PC-9 (cell line): ENCODE results near the gene MYRIP. TPM values are rescaled to one million over a fixed set of nuclear protein-coding genes. Genes with fewer than 3 reads are reported as not detected.

Experiments
- BruUV-seq: library from RNA; stranded (reverse); fragments of 400-500 nt; replicated peaks from 2 replicates; lab custom pipeline; 2021; lab: Mats Ljungman, UMichigan
- CTCF ChIA-PET: fragments of 300-600 bp; sonication (Branson Sonifier 250); formaldehyde crosslinking; loops from one replicate; lab custom pipeline; 2022; ENCODE audit warnings: antibody characterized with exemption; lab: Charles Lee
- POLR2A ChIA-PET: fragments of 300-600 bp; sonication (Branson Sonifier 250); formaldehyde crosslinking; loops from one replicate; lab custom pipeline; 2022; ENCODE audit warnings: antibody characterized with exemption; ENCODE audit not compliant: unreplicated experiment; lab: Charles Lee
- DNase-seq, 2 experiments: peaks; one replicate each; pipeline versions ENCODE4 v3.0.0 to v3.0.0-alpha.2; 2015 to 2022; ENCODE audit warnings: mixed read lengths in 1 of 2
- H2AFZ ChIP-seq: fragments of 200-600 bp; sonication (generic); 2 replicates; pipeline ENCODE4 v1.8.1; 2017; ENCODE audit warnings: antibody characterized with exemption
- H3F3A ChIP-seq: fragments of 200-600 bp; sonication (generic); 2 replicates; pipeline ENCODE4 v1.8.1; 2017; ENCODE audit warnings: antibody characterized with exemption, mild to moderate bottlenecking, low read depth; ENCODE audit not compliant: insufficient read depth
- H3K27ac ChIP-seq: fragments of 200-600 bp; sonication (generic); 2 replicates; pipeline ENCODE4 v1.6.1; 2016; ENCODE audit warnings: mixed run types
- H3K27me3 ChIP-seq: fragments of 200-600 bp; sonication (generic); 2 replicates; pipeline ENCODE4 v1.6.1; 2016; ENCODE audit warnings: low read depth, mixed run types; ENCODE audit not compliant: insufficient read depth
- H3K36me3 ChIP-seq: fragments of 200-600 bp; sonication (generic); 2 replicates; pipeline ENCODE4 v1.6.1; 2016; ENCODE audit warnings: low read depth, mixed run types
- H3K4me1 ChIP-seq: fragments of 200-600 bp; sonication (generic); replicated peaks from 2 replicates; pipeline ENCODE4 v1.6.1; 2016; ENCODE audit warnings: mixed run types; ENCODE audit not compliant: insufficient read depth
- H3K4me2 ChIP-seq: fragments of 200-600 bp; sonication (generic); 2 replicates; pipeline ENCODE4 v1.6.1; 2017; ENCODE audit warnings: mixed run types
- H3K4me3 ChIP-seq: fragments of 200-600 bp; sonication (generic); 2 replicates; pipeline ENCODE4 v1.6.1; 2016; ENCODE audit warnings: mixed run types
- H3K79me2 ChIP-seq: fragments of 200-600 bp; sonication (generic); 2 replicates; pipeline ENCODE4 v1.6.1; 2017; ENCODE audit warnings: low read depth, mixed run types
- H3K9me2 ChIP-seq: fragments of 200-600 bp; sonication (generic); 2 replicates; pipeline ENCODE4 v1.8.1; 2017; ENCODE audit warnings: mild to moderate bottlenecking; ENCODE audit not compliant: insufficient read depth
- H3K9me3 ChIP-seq: fragments of 200-600 bp; sonication (generic); 2 replicates; pipeline ENCODE4 v1.8.1; 2016; ENCODE audit warnings: low read depth; ENCODE audit not compliant: insufficient read depth
- H4K20me1 ChIP-seq: fragments of 200-600 bp; sonication (generic); 2 replicates; pipeline ENCODE4 v1.8.1; 2017; ENCODE audit not compliant: insufficient read depth
- EZH2 ChIP-seq: fragments of 200-600 bp; sonication (generic); IDR thresholded peaks from 2 replicates; pipeline ENCODE4 v1.8.0; 2017; ENCODE audit warnings: antibody characterized with exemption, low read depth
- intact Hi-C: fragments of 100-400 bp; cut with micrococcal nuclease; formaldehyde crosslinking; loops from one replicate; pipeline ENCODE4 v1.10.0; 2022; ENCODE audit not compliant: unreplicated experiment
- total RNA-seq: library from RNA; stranded (reverse); gene quantifications from 2 replicates; pipeline ENCODE4 v1.2.3, GENCODE V29; 2021
- TF ChIP-seq, protein P1 (sequence below): fragments of 200-600 bp; sonication (generic); conservative IDR thresholded peaks from 2 replicates; pipeline ENCODE4 v1.6.1; 2017; ENCODE audit warnings: mixed run types, antibody characterized with exemption, mild to moderate bottlenecking, moderate library complexity

Gene MYRIP
- total RNA-seq, 1 experiment from 2014 or later = not detected

DNA sequence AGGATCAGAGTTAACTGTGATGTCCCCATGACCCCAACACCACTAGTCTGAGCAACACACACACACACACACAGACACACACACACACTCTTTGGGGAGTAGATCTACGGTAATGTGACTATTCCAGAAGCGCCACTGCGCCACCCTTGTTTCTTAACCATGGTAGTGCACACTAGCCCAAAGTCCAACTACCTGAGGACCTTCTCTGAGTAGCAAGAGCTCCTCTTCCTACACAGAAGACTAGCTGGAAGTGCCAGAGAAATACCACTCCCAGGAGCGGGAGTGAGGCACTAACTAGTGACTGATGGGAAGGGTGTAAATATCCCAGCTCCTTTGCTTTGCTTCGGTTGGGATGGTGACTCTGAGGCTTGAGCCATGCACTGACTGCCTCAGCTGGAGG, 404.1 kb downstream of the MYRIP start:
- ChIA-PET CTCF (interaction anchor here (1.1 kb wide), 1 partner anchor 94 kb away, joined by 3 read pairs; no protein-coding TSS in a partner anchor), POLR2A (no interaction called here)
- BruUV-seq = no TSS peak
- Histone ChIP-seq H3K4me2 (no peak overlapping the region), H2AFZ (no peak overlapping the region), H3K27me3 (no peaks in the 10 kb centered on the region), H3F3A (no peaks in the 10 kb centered on the region), H4K20me1 (no peaks in the 10 kb centered on the region), H3K79me2 (no peaks in the 10 kb centered on the region), H3K27ac (no peak overlapping the region), H3K36me3 (no peaks in the 10 kb centered on the region), H3K9me3 (no peaks in the 10 kb centered on the region), H3K4me3 (no peak overlapping the region), H3K4me1 (no peaks in the 10 kb centered on the region), H3K9me2 (no peaks in the 10 kb centered on the region)
- intact Hi-C loops = no loop called here
- TF ChIP-seq EZH2 = no peak
- TF ChIP-seq, protein P1, sequence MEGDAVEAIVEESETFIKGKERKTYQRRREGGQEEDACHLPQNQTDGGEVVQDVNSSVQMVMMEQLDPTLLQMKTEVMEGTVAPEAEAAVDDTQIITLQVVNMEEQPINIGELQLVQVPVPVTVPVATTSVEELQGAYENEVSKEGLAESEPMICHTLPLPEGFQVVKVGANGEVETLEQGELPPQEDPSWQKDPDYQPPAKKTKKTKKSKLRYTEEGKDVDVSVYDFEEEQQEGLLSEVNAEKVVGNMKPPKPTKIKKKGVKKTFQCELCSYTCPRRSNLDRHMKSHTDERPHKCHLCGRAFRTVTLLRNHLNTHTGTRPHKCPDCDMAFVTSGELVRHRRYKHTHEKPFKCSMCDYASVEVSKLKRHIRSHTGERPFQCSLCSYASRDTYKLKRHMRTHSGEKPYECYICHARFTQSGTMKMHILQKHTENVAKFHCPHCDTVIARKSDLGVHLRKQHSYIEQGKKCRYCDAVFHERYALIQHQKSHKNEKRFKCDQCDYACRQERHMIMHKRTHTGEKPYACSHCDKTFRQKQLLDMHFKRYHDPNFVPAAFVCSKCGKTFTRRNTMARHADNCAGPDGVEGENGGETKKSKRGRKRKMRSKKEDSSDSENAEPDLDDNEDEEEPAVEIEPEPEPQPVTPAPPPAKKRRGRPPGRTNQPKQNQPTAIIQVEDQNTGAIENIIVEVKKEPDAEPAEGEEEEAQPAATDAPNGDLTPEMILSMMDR = no peak
- no peak for DNase-seq

DNA sequence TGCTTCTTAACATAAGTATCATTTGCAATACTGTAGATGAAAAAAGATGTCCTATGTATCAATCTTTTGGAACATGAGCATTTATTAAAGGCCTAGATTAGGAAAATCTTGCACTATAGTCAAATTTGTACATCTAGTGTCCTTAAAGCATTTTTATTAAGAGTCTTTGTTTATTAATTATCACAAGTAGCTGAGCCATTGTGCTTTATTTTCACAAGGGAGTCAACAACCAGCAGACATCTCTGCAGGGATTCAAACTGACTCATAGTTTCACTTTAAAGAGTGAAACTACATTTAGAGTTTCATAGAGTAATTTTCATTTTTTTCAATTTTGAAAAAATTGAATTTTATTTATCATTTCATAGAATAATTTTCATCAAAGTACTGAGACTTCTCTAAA, 405.6 kb downstream of the MYRIP start:
- POLR2A ChIA-PET = no interaction called here

GRCh38 chr3:40216471-40216870, 407.1 kb downstream of the MYRIP start:
- Histone ChIP-seq H4K20me1 (no peaks in the 10 kb centered on the region), H3K4me2 (no peak overlapping the region), H3F3A (no peaks in the 10 kb centered on the region), H2AFZ (no peak overlapping the region), H3K4me3 (no peak overlapping the region), H3K27ac (no peak overlapping the region), H3K4me1 (no peaks in the 10 kb centered on the region), H3K9me2 (no peaks in the 10 kb centered on the region), H3K36me3 (no peaks in the 10 kb centered on the region), H3K27me3 (no peaks in the 10 kb centered on the region), H3K9me3 (no peaks in the 10 kb centered on the region), H3K79me2 (no peaks in the 10 kb centered on the region)
- ChIA-PET POLR2A (no interaction called here), CTCF (no interaction called here)
- no peak for TF ChIP-seq EZH2
- no TSS peak for BruUV-seq
- DNase-seq = no peak
- intact Hi-C loops = no loop called here

More for the DNA sequence above, 405.6 kb downstream of the MYRIP start:
- H3K4me1 ChIP-seq = no peaks in the 10 kb centered on the region
- intact Hi-C loops = no loop called here
- CTCF ChIA-PET = no interaction called here
- no peaks in the 10 kb centered on the region for H3F3A ChIP-seq
- no peak overlapping the region for H3K4me3 ChIP-seq
- no peaks in the 10 kb centered on the region for H3K79me2 ChIP-seq
- H2AFZ ChIP-seq = no peak overlapping the region
- H3K4me2 ChIP-seq = no peak overlapping the region
- no TSS peak for BruUV-seq
- no peaks in the 10 kb centered on the region for H3K36me3 ChIP-seq
- DNase-seq = no peak
- no peaks in the 10 kb centered on the region for H3K27me3 ChIP-seq
- no peaks in the 10 kb centered on the region for H3K9me2 ChIP-seq
- TF ChIP-seq EZH2 = no peak
- TF ChIP-seq, protein P1 = no peak
- H3K27ac ChIP-seq = no peak overlapping the region
- no peaks in the 10 kb centered on the region for H3K9me3 ChIP-seq
- no peaks in the 10 kb centered on the region for H4K20me1 ChIP-seq

GRCh38 chr3:40223856-40224255, 414.4 kb downstream of the MYRIP start:
- Histone ChIP-seq H3K27me3 (peaks cover 23% of the 10 kb centered on the region), H3K4me3 (no peak overlapping the region), H3K27ac (no peak overlapping the region), H3K9me3 (no peaks in the 10 kb centered on the region), H3K36me3 (no peaks in the 10 kb centered on the region), H3K4me1 (no peaks in the 10 kb centered on the region), H3K9me2 (no peaks in the 10 kb centered on the region), H4K20me1 (no peaks in the 10 kb centered on the region), H3F3A (no peaks in the 10 kb centered on the region), H3K4me2 (no peak overlapping the region), H3K79me2 (no peaks in the 10 kb centered on the region), H2AFZ (no peak overlapping the region)
- no TSS peak for BruUV-seq
- no peak for DNase-seq
- CTCF ChIA-PET = no interaction called here
- POLR2A ChIA-PET = no interaction called here
- no peak for TF ChIP-seq EZH2
- TF ChIP-seq, protein P1 = no peak
- intact Hi-C loops = no loop called here
